ENCODE measurements around the gene SBF2.
"Not testable (repeated sequence)": the region's sequence is repeated elsewhere in the genome, so short reads cannot be mapped to it uniquely, and the experiment has no call there.

The SBF2 gene

DNA sequence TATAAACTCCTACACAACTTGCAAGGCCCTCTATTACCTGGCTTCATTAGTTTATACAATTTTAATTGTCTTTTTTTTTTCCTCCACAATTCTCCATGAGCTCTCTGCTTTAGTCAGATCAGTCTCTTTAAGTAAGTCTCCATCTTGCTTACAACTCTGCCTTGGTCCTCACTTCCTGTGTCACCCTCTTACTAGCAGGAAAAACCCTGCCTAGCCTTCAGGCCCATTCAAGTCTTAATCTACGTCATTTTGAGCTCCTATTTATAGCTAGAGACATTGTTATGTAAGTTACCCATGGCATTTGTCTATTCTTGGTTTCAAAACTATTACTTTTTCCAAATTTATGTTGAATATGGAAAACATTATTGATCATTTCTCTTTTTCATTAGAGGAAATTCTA is 177.4 kb downstream of the SBF2 start:
- no peak for DNase-seq (ENCODE audit: low spot score)

DNA sequence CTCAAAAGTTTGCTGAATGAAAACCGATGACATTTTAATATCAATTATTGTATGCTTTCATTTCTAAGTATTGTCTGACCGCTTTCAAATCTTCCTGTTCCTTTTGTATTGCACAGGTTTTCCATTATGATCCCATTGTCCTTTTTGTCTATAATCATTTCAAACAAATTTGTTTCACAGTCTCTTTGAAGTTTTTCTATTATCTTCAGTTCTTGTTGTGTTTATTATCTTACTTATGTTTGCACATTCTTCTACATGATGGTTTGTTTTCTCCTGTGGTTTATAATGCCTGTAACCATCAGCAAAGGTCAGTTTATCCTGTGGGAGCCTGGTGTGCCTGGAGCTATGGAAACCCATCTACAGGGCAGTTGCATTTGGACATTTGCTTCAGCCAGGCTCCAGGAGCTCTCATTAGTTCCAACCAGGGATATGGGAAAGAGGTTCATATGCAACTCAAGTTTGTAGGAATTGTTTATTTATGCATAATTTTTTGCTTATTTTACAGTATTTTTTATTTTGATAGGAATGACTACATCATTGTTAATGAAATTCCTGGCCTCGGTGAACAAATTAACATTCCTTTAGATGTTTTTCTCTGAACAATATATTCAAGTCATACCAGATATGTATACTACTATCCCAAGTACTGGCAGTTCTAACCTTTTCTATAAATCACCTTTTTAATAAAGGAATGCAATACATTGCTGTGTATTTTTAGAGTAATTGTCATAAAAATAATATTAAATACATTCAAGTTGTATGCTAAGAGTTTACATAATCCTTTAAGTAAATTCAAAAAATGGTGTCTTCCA is 179.2 kb downstream of the SBF2 start:
- DNase-seq (ENCODE audit: low spot score), result no peak

DNA sequence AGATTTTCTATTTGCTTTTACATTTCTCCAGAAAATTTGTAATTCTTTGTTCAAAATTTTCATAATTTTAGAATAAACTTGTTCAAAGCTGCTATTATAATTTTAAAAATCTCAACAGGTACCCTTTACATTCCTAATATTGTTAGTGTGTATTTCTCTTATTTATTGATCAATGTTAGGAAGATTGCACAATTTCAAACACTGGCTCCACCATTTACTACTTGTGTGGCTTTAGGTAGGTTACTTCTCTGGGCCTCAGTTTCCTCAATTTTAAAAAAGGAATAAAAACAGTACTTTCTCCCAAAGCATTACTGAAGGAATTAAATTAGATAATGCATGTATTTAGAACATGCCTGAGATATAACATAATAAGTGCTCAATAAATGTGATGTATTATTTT is 180.2 kb downstream of the SBF2 start:
- no peak for DNase-seq (ENCODE audit: low spot score)

DNA sequence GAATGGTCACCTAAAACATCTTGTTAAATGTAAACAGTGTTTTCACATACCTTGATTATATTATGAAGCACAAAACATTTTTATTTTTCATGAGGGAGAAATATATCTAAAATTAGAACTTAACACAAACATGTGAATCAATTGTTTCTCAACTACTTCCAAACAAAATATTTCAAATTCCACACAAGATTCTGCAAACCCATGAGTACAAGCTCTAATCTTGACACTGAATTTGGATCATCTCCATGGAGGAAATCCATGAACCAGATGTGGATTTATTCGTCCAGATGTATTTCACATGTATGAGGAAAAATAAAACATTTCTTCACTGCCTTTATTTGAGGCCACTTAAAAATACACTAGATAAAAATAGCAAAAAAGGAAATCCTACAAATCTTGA is 184.2 kb downstream of the SBF2 start:
- DNase-seq (ENCODE audit: low spot score), result no peak

- no peak for DNase-seq (ENCODE audit: low spot score)
Measured at GRCh38 chr11:10108915-10109680, 184.9 kb downstream of the SBF2 start.

DNA sequence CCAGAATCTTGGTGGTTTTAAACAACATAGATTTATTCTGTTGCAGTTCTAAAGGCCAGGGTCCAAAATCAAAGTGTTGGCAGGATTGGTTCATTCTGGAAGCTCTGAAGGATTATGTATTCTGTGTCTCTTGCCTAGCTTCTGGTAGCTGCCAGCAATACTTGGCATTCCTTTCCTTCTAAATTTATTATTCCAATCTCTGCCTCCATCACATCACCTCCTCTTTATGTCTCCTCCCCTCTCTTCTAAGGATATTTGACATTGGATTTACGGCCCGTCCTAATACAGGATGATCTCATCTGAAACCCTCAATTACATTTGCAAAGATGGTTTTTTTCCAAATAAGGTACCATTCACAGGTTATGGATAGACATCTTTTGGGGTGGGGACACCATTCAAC is 186.5 kb downstream of the SBF2 start:
- DNase-seq (ENCODE audit: low spot score), result no peak

GRCh38 chr11:10097615-10098014 is 196.4 kb downstream of the SBF2 start:
- no peak for DNase-seq (ENCODE audit: low spot score)

DNA sequence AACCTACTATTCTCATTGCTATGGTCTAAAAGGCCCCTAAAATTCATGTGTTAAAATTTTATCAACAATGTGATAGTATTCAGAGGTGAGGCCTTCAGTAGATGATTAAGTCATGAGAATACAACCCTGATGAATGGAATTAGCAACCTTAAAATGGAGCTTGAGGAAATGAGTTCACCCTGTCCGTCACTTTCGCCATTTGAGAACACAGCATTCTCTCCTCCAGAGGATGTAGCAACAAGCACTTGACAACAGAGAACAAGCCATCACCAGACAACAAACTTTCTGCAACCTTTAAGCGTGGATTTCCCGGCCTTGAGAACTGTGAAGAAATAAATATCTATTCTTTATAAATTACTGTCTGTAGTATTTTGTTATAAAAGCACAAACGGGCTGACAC is 197.0 kb downstream of the SBF2 start:
- DNase-seq (ENCODE audit: low spot score), result no peak

- no peak for DNase-seq (ENCODE audit: low spot score)
Measured at GRCh38 chr11:10095412-10096208, 198.4 kb downstream of the SBF2 start.

GRCh38 chr11:10092426-10092825 is 201.6 kb downstream of the SBF2 start:
- no peak for DNase-seq (ENCODE audit: low spot score)

GRCh38 chr11:10091314-10092045 is 202.5 kb downstream of the SBF2 start:
- no peak for DNase-seq (ENCODE audit: low spot score)

DNA sequence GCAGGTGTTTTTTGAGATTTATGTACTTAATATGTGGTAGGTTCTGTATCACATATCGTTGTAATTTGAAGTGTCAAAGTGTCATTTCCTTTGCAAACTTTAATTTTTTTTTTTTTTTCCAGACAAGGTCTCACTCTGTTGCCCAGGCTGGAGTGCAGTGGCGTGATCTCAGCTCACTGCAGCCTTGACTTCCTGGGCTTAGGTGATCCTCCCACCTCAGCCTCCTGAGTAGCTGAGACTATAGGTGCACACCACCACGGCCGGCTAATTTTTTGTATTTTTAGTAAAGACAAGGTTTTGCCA is 206.1 kb downstream of the SBF2 start:
- not testable (repeated sequence) for DNase-seq (ENCODE audit: low spot score)

DNA sequence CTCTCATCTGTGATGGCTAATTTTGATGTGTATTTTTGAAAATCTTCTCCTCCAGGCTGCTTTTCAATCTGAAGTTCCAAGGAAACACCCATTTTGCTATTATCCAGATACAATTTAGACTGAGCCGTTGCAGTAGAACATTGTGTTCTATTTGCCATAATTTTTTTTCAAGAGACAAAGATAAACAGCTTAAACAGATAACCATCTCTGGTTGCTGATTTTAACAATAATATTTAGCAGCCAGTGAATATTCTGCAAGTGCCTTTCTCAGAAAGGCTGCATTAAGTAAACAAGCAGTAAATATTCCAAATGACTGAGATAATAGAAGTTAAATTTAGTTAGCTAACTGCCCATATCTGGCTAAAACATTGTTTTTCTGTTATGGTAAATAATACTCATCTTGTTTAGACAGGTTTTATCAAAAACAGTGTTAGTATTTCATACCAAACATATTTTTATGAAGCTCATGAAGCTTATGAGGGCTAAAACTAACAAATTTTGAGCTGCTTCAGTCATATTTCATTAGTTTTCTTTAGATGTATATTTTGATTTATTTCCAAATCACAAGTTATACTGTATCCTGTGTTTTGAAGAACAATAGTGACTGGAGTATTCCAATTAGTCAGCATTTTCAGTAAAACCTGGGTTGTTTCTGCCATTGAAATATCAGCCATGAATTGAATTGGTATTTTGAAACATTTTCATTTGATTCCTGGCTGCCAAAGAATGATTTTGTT is 206.7 kb downstream of the SBF2 start:
- DNase-seq (ENCODE audit: low spot score), result no peak

DNA sequence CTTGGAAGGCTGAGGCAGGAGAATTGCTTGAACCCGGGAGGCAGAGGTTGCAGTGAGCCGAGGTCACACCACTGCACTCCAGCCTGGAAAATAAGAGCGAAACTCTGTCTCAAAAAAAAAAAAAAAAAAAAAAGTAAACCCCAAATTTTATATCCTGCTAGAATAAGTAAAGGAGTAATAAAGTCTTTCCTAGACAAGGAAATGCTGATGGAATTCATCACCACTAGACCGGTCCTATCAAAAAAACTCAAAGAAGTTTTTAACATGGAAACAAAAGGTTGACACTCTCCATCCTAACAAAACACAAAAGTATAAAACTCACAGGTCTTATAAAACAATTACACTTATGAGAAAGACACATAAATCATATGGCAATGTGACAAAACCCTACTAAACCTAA is 213.9 kb downstream of the SBF2 start:
- DNase-seq (ENCODE audit: low spot score), result no peak

GRCh38 chr11:10076458-10077141 is 217.4 kb downstream of the SBF2 start:
- DNase-seq (ENCODE audit: low spot score), result no peak

DNA sequence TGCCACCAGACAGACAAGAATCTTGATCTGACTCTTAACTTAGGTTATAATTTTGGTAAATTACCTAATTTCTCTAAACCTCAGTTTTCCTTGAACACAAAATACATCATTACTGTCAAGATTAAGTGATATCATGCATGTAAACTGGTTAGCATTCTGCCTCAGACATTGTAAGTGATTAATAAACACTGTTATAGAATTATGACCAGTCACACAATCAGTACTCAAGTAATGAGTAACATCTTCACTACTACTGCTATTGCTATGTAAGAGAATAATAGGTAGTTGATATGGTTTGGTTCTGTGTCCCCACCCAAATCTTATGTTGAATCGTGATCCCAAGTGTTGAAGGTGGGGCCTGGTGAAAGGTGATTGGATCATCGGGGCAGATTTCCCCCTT is 218.9 kb downstream of the SBF2 start:
- DNase-seq (ENCODE audit: low spot score), result no peak

GRCh38 chr11:10072841-10073240 is 221.2 kb downstream of the SBF2 start:
- no peak for DNase-seq (ENCODE audit: low spot score)

GRCh38 chr11:10072142-10072541 is 221.9 kb downstream of the SBF2 start:
- DNase-seq (ENCODE audit: low spot score), result no peak

DNA sequence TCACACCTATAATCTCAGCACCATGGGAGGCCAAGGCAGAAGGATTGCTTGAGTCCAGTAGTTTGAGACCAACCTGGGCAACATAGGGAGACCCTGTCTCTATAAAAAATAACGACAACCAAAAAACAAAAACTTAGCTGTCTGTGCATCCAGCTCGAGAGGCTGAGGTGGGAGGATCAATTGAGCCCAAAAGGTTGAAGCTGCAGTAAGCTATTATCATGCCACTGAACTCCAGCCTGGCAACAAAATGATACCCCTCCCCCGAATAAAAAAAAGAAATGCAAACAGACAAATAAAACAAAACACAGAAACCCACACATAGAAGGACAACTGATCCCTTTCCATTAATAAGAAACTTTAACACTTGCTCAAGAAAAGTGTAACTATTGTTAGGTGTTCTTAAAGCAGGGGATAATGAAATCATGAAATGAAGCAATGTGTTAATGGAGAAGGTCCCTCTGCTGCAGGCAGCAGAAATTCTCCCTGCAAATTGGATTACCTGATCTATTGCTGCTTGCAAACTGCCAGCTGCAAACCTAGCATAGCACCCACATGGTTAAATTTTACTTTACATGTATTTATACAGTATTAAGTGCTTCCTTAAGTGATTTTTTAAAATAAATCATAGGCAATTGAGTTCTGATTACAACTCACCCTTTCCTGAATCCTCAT is 226.3 kb downstream of the SBF2 start:
- DNase-seq (ENCODE audit: low spot score), result no peak

- no peak for DNase-seq (ENCODE audit: low spot score)
Measured at GRCh38 chr11:10066441-10066840, 227.6 kb downstream of the SBF2 start.

All from putamen (tissue), 1 donor.